Colonic mucosa (tissue), 4 donors: Measurements from ENCODE around the gene ANO2. TPM values are rescaled to one million over a fixed set of nuclear protein-coding genes. Genes with fewer than 3 reads are reported as not detected.
A peak's percentile ranks its signal among the peaks of the same experiment; 100 is the strongest.

Experiments used
- DNase-seq: peaks from one replicate; pipeline ENCODE4 v3.0.0-alpha.2; 2020
- H3K27ac ChIP-seq: fragments of 200-600 bp; one replicate; pipeline ENCODE4 v1.8.0; 2021
- H3K27me3 ChIP-seq: fragments of 200-600 bp; one replicate; pipeline ENCODE4 v1.8.0; 2021
- H3K36me3 ChIP-seq: fragments of 200-600 bp; one replicate; pipeline ENCODE4 v1.8.0; 2021
- H3K4me1 ChIP-seq: fragments of 200-600 bp; one replicate; pipeline ENCODE4 v1.8.0; 2021; ENCODE audit warnings: mild to moderate bottlenecking
- H3K4me3 ChIP-seq: fragments of 200-600 bp; one replicate; pipeline ENCODE4 v1.8.0; 2021
- H3K9ac ChIP-seq, 2 donors: one replicate each; pipeline ENCODE4 v1.7.0; 2013; ENCODE audit warnings: control low read depth in 2 of 2, low read depth in 2 of 2, low read length in 2 of 2
- H3K9me3 ChIP-seq: fragments of 200-600 bp; one replicate; pipeline ENCODE4 v1.8.0; 2021
- CTCF ChIP-seq: fragments of 200-600 bp; IDR thresholded peaks from one replicate; pipeline ENCODE4 v1.8.0; 2022; ENCODE audit warnings: antibody characterized with exemption, mild to moderate bottlenecking
- intact Hi-C: fragments of 100-400 bp; cut with DNase I; formaldehyde crosslinking; loops from one replicate; pipeline ENCODE4 v1.14.1; 2022
- total RNA-seq, 2 donors: library from RNA; stranded (reverse); fragmentation: NEBNext Ultra II Directional in 1 of 2; extraction: Animal tissue kit (Norgen Biotek cat#: 25700) in 1 of 2; gene quantifications; one replicate each; pipeline ENCODE4 v1.2.1, GENCODE V29; 2021
- donor health status: healthy.
- donor health status: DM: no; HTN: no; CAD: no.
- donor health status: DM: no; HTN: no; CAD: no.

Gene ANO2
- total RNA-seq, 2 donors from 2014 or later, result 1.1 to 2.2 TPM

GRCh38 chr12:5796171-5796958, 148.7 kb downstream of the ANO2 start:
- H3K9me3 ChIP-seq, result no peaks in the 10 kb centered on the region
- no peaks in the 10 kb centered on the region for H3K36me3 ChIP-seq
- no peaks in the 10 kb centered on the region for H3K27me3 ChIP-seq
- DNase-seq, result peak; percentile 26
- H3K4me1 ChIP-seq, result no peaks in the 10 kb centered on the region
- peak; percentile 78 for TF ChIP-seq CTCF
- no peak overlapping the region for H3K4me3 ChIP-seq
- intact Hi-C loops, result loop anchor here (5.0 kb wide), 2 partner anchors 369 to 624 kb away; no protein-coding TSS in a partner anchor
- H3K9ac ChIP-seq, result no peak overlapping the region
- no peak overlapping the region for H3K27ac ChIP-seq

GRCh38 chr12:5794156-5794555, 150.9 kb downstream of the ANO2 start:
- intact Hi-C loops, result no loop called here
- no peak overlapping the region for H3K9ac ChIP-seq
- H3K4me1 ChIP-seq, result no peaks in the 10 kb centered on the region
- H3K4me3 ChIP-seq, result no peak overlapping the region
- no peak for TF ChIP-seq CTCF
- no peaks in the 10 kb centered on the region for H3K9me3 ChIP-seq
- no peaks in the 10 kb centered on the region for H3K27me3 ChIP-seq
- DNase-seq, result no peak
- H3K27ac ChIP-seq, result no peak overlapping the region
- H3K36me3 ChIP-seq, result no peaks in the 10 kb centered on the region

- no peak for TF ChIP-seq CTCF
- no peak overlapping the region for H3K9ac ChIP-seq
- no peaks in the 10 kb centered on the region for H3K4me1 ChIP-seq
- no peaks in the 10 kb centered on the region for H3K27me3 ChIP-seq
- intact Hi-C loops, result no loop called here
- no peaks in the 10 kb centered on the region for H3K9me3 ChIP-seq
- H3K4me3 ChIP-seq, result no peak overlapping the region
- no peak for DNase-seq
- no peaks in the 10 kb centered on the region for H3K36me3 ChIP-seq
- no peak overlapping the region for H3K27ac ChIP-seq
These were observed 152.7 kb downstream of the ANO2 start for GRCh38 chr12:5792343-5792742.

- TF ChIP-seq CTCF, result no peak
- DNase-seq, result no peak
These were observed 155.5 kb downstream of the ANO2 start for GRCh38 chr12:5789469-5789968.

GRCh38 chr12:5787828-5788227, 157.2 kb downstream of the ANO2 start:
- no peak overlapping the region for H3K4me3 ChIP-seq
- no peak overlapping the region for H3K9ac ChIP-seq
- no peaks in the 10 kb centered on the region for H3K27me3 ChIP-seq

More at GRCh38 chr12:5789469-5789968, 155.5 kb downstream of the ANO2 start:
- no peaks in the 10 kb centered on the region for H3K27me3 ChIP-seq
- no peak overlapping the region for H3K27ac ChIP-seq
- H3K4me1 ChIP-seq, result no peaks in the 10 kb centered on the region
- no peaks in the 10 kb centered on the region for H3K9me3 ChIP-seq
- H3K4me3 ChIP-seq, result no peak overlapping the region
- H3K9ac ChIP-seq, result no peak overlapping the region
- no peaks in the 10 kb centered on the region for H3K36me3 ChIP-seq
- intact Hi-C loops, result no loop called here

More at GRCh38 chr12:5787828-5788227, 157.2 kb downstream of the ANO2 start:
- no peaks in the 10 kb centered on the region for H3K36me3 ChIP-seq
- no peaks in the 10 kb centered on the region for H3K4me1 ChIP-seq
- H3K27ac ChIP-seq, result no peak overlapping the region
- H3K9me3 ChIP-seq, result no peaks in the 10 kb centered on the region
- intact Hi-C loops, result no loop called here
- DNase-seq, result no peak
- no peak for TF ChIP-seq CTCF
